GM18951 (cell line): ENCODE data around the gene GYG1.

Source experiments
- POLR2A ChIP-seq: IDR thresholded peaks from 4 replicates; pipeline ENCODE4 v1.6.1; 2011; ENCODE audit warnings: mild to moderate bottlenecking; ENCODE audit not compliant: insufficient read length, insufficient read depth; ENCODE audit errors: extremely low read depth
- in situ Hi-C: fragments of 300-500 bp; cut with MboI; formaldehyde crosslinking; loops from one replicate; pipeline ENCODE4 v1.12.0; 2022; ENCODE audit warnings: low sequenced_read_pairs, mixed read lengths, inconsistent platforms; ENCODE audit not compliant: unreplicated experiment

The GYG1 gene

GRCh38 chr3:149015393-149015792 lies 24.1 kb downstream of the GYG1 start:
- in situ Hi-C loops = no loop called here
- TF ChIP-seq POLR2A = no peak

DNA sequence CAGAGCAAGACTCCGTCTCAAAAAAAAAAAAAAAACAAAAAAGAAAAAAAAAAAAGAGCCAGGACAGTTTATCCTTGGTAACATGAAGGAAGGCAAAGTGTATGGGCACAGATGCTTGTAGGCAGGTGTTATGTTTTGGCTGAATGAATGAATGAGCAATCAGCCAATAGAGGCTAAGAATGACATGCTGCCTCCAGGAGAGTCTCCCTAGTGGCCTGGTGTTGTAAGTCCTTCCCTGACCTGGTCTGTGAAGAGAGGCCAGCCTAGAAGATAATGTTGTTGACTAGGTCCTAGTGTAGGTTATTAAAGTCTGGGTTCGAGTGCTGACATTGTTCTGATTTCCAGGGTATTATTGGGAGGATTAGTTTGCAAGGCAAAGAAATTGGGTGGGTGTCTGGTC lies 24.9 kb downstream of the GYG1 start:
- TF ChIP-seq POLR2A = no peak
- in situ Hi-C loops = no loop called here

DNA sequence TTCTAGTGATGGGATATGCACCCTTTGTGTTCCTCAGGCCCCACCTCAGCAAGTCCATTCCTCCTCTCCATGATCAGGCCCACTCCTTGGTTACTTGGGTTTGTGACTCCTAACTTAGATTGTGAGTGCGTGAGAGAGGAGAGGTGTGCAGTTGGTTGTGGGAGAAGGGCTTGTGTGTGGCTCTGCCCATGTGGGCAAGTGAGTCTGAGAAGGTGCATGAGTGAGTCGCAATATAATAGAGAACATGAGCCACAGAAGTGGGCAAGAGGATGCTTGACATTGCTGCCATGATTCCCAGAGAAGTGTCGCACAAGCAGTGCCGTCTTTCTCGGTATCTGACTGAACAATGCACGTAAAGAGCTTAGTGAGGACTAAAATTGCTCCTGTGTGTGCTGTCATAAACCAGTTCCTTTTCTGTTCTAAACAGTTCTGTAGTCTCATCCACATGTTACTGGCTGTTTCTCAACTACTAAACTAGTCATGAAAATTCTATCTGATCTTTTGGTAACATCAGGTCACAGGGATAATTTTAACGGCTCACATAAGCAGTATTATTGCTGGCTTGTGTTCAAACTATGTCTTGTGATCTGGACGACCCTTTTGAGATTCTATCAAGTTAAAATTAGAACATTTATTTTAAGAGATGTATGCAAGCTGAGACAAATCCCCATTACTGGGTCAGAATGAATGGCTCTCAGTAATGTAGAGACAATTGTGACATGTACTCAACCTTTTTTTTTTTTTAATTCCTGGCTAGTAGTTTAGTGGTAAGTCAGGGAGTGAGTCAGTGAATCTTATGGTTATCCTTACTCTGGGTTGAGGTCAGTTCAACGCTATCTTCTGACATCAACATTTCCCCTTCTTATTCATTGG lies 25.6 kb downstream of the GYG1 start:
- in situ Hi-C loops = no loop called here
- no peak for TF ChIP-seq POLR2A

DNA sequence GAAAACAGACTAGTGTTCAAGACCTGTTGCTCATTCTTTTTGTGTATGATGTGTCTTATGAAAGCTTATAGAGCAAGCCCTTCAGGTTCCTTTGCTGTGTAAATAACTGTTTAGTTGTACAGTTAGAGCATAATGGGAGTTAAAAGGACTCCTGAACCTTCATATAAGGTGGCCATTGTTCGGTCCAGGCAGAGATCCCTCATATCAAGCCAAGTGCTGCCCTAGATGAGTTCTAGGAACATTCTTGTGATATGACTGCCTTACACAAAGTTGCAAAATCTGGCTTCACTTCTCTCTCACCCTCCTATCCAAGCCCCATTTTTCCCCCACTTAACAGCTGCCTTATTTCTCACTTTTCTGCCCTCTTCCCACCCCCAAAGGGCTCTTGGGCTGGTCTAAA lies 26.9 kb downstream of the GYG1 start:
- TF ChIP-seq POLR2A = no peak
- in situ Hi-C loops = no loop called here

DNA sequence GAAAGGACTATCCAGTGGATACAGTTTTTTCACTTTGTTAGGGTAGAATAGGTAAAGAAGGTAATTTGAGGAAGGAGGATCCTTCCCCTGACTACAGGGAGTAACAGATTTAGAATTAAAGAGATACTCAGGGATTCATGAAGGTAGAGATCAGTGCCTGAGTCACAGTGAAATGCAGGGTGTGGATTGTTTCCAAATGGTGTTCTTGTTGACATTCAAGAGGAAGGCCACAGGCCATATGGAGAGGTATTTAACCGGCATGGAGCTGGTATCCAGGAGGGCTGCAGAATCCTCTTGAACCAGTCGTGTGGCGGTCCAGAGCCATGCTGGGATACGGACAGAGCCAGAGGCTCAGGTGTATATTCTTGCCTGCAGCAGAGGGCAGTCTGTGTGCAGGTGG lies 28.2 kb downstream of the GYG1 start:
- TF ChIP-seq POLR2A = no peak
- in situ Hi-C loops = no loop called here

- in situ Hi-C loops = no loop called here
- TF ChIP-seq POLR2A = no peak
These were observed 29.0 kb downstream of the GYG1 start for GRCh38 chr3:149020196-149020838.

- in situ Hi-C loops = no loop called here
- no peak for TF ChIP-seq POLR2A
These were observed 29.5 kb downstream of the GYG1 start for GRCh38 chr3:149020839-149021252.

- in situ Hi-C loops = no loop called here
- TF ChIP-seq POLR2A = no peak
These were observed 30.5 kb downstream of the GYG1 start for GRCh38 chr3:149021830-149022229.

DNA sequence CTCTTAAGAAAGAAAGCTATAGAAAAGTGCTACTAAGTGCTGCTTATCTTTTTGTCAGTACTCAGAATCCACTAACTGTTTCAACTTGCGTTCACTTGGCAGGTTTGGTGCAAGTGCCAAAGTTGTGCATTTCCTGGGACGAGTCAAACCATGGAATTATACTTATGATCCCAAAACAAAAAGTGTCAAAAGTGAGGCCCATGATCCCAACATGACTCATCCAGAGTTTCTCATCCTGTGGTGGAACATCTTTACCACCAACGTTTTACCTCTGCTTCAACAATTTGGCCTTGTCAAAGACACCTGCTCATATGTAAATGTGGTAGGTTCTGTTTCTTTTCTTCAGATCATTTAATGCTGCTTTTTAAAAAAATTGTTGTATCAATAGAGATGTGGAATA lies 32.6 kb downstream of the GYG1 start:
- in situ Hi-C loops = no loop called here
- no peak for TF ChIP-seq POLR2A

GRCh38 chr3:149026718-149027117 lies 35.4 kb downstream of the GYG1 start:
- TF ChIP-seq POLR2A = no peak
- in situ Hi-C loops = no loop called here

GRCh38 chr3:149031096-149031495 lies 39.8 kb downstream of the GYG1 start:
- TF ChIP-seq POLR2A = no peak
- in situ Hi-C loops = no loop called here

- TF ChIP-seq POLR2A = no peak
- in situ Hi-C loops = no loop called here
These were observed 46.3 kb downstream of the GYG1 start for GRCh38 chr3:149037684-149038083.

DNA sequence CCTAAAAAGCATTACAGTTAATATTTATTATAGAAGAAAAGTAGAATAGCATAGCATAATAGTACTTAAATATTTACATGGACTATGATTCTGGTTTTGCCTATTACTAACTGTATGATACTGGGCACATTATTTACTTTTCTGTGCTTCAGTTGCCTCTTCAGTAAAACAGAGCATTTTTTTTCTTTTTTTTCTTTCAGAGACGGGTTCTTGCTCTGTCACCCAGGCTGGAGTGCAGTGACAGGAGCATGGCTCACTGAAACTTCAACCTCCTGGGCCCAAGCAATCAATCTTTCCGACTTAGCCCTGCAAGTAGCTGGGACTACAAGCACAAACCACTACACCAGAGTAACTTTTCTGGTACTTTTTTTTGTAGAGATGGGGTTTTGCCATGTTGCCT lies 47.0 kb downstream of the GYG1 start:
- in situ Hi-C loops = no loop called here

DNA sequence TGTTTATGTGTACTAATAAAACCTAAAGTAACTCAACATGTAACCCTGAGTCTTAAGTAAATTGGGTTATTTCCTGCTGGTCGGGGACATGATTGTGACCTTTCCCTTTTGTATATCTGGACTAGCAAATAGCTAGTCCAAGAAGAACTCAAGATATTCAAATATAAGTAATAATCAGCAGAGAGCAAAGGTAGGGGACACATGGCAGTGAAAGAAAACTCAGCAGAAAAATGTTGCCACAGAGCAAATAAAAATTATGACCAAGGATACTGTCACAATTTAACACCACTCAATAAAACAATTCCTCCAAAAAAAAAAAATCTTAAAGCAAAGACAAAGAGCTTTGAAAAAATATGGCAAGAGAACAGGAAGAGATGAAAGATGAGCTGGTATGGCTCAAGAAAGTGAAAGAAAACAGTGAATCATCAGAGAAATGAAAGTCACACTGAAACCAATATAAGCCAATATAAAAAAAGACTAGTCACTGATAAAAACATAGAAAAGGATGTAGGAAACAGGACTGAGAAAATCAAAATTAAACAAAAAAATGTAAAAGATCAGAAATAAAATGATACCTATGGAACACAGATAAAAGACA lies 51.5 kb downstream of the GYG1 start:
- no peak for TF ChIP-seq POLR2A
- in situ Hi-C loops = no loop called here

More for the DNA sequence above, 47.0 kb downstream of the GYG1 start:
- TF ChIP-seq POLR2A = no peak
